IMR-90 (cell line): ENCODE results near the gene KCNT1. TPM values are rescaled to one million over a fixed set of nuclear protein-coding genes. Genes with fewer than 3 reads are reported as not detected.

Source experiments
- ATAC-seq: fragments of 200-7000 bp; cut with Tn5 transposase; 2 replicates; pipeline ENCODE4 v1.9.1; 2020; ENCODE audit warnings: low read depth, mild to moderate bottlenecking, moderate library complexity
- BruUV-seq: library from RNA; stranded (reverse); fragments of 400-500 nt; replicated peaks from 2 replicates; lab custom pipeline; 2021; lab: Mats Ljungman, UMichigan
- CTCF ChIA-PET: fragments of 300-600 bp; formaldehyde crosslinking; extraction: SDS; loops from one replicate; lab custom pipeline; 2021; ENCODE audit warnings: antibody characterized with exemption; lab: Yijun Ruan, JAX
- POLR2A ChIA-PET: fragments of 300-600 bp; sonication (Branson Sonifier 250); formaldehyde crosslinking; loops from one replicate; lab custom pipeline; 2022; ENCODE audit warnings: antibody characterized with exemption; ENCODE audit not compliant: unreplicated experiment; lab: Charles Lee
- DNase-seq: peaks from one replicate; pipeline ENCODE4 v3.0.0; 2013
- H2AFZ ChIP-seq: replicated peaks from 2 replicates; pipeline ENCODE3; 2013; ENCODE audit warnings: low read length, mild to moderate bottlenecking; ENCODE audit not compliant: poor library complexity
- H2AK5ac ChIP-seq: 2 replicates; pipeline ENCODE4 v1.6.1; 2013; ENCODE audit warnings: low read depth, low read length, inconsistent platforms
- H2AK9ac ChIP-seq: replicated peaks from 2 replicates; pipeline ENCODE3; 2013; ENCODE audit warnings: mild to moderate bottlenecking, low read depth, low read length, moderate library complexity; ENCODE audit not compliant: poor library complexity
- H2BK120ac ChIP-seq: 2 replicates; pipeline ENCODE4 v1.6.1; 2013; ENCODE audit warnings: low read depth, low read length, inconsistent platforms
- H2BK15ac ChIP-seq: 3 replicates; pipeline ENCODE4 v1.6.1; 2013; ENCODE audit warnings: low read depth, low read length, inconsistent platforms
- H2BK20ac ChIP-seq: 2 replicates; pipeline ENCODE4 v1.6.1; 2013; ENCODE audit warnings: low read depth, mild to moderate bottlenecking, inconsistent platforms, low read length, moderate library complexity
- H2BK5ac ChIP-seq: 2 replicates; pipeline ENCODE4 v1.6.1; 2013; ENCODE audit warnings: mild to moderate bottlenecking, low read depth, low read length, inconsistent platforms; ENCODE audit not compliant: poor library complexity, severe bottlenecking
- H3K14ac ChIP-seq: replicated peaks from 2 replicates; pipeline ENCODE4 v1.6.1; 2013; ENCODE audit warnings: low read depth, low read length, inconsistent platforms
- H3K18ac ChIP-seq: 2 replicates; pipeline ENCODE4 v1.6.1; 2013; ENCODE audit warnings: low read depth, low read length, control low read depth
- H3K23ac ChIP-seq: 2 replicates; pipeline ENCODE4 v1.6.1; 2013; ENCODE audit warnings: low read depth, low read length, inconsistent platforms
- H3K27ac ChIP-seq: 2 replicates; pipeline ENCODE4 v1.5.1; 2013; ENCODE audit warnings: mild to moderate bottlenecking, control low read depth, low read length; ENCODE audit not compliant: insufficient read depth
- H3K27me3 ChIP-seq: 2 replicates; pipeline ENCODE4 v1.6.1; 2013; ENCODE audit warnings: low read length; ENCODE audit not compliant: control insufficient read depth, insufficient read depth
- H3K36me3 ChIP-seq: 2 replicates; pipeline ENCODE4 v1.6.1; 2013; ENCODE audit warnings: low read length, mixed read lengths; ENCODE audit not compliant: control insufficient read depth, insufficient read depth
- H3K4ac ChIP-seq: 2 replicates; pipeline ENCODE4 v1.6.1; 2013; ENCODE audit warnings: low read depth, low read length, inconsistent platforms
- H3K4me1 ChIP-seq: 2 replicates; pipeline ENCODE4 v1.6.1; 2013; ENCODE audit warnings: low read length, mixed read lengths; ENCODE audit not compliant: control insufficient read depth, insufficient read depth
- H3K4me2 ChIP-seq: 2 replicates; pipeline ENCODE4 v1.6.1; 2013; ENCODE audit warnings: low read depth, mild to moderate bottlenecking, control low read depth, low read length, moderate library complexity
- H3K4me3 ChIP-seq: 2 replicates; pipeline ENCODE4 v1.5.1; 2013; ENCODE audit warnings: low read depth, mild to moderate bottlenecking, control low read depth, low read length, moderate library complexity; ENCODE audit not compliant: insufficient read depth
- H3K56ac ChIP-seq: 2 replicates; pipeline ENCODE4 v1.6.1; 2013; ENCODE audit warnings: low read length, inconsistent platforms; ENCODE audit not compliant: insufficient read depth; ENCODE audit errors: extremely low read depth
- H3K79me1 ChIP-seq, 2 experiments: 2 replicates each; pipeline ENCODE4 v1.6.1; 2013; ENCODE audit warnings: low read length in 2 of 2, inconsistent platforms in 1 of 2, low read depth in 1 of 2
- H3K9ac ChIP-seq: 2 replicates; pipeline ENCODE4 v1.6.1; 2013; ENCODE audit warnings: low read depth, low read length, control low read depth
- H3K9me1 ChIP-seq: 2 replicates; pipeline ENCODE4 v1.6.1; 2013; ENCODE audit warnings: low read length, inconsistent platforms; ENCODE audit not compliant: insufficient read depth
- H3K9me3 ChIP-seq: 2 replicates; pipeline ENCODE4 v1.6.1; 2013; ENCODE audit warnings: low read length; ENCODE audit not compliant: control insufficient read depth, insufficient read depth
- H4K20me1 ChIP-seq: 2 replicates; pipeline ENCODE4 v1.6.1; 2013; ENCODE audit warnings: low read length, inconsistent platforms; ENCODE audit not compliant: insufficient read depth
- H4K5ac ChIP-seq: 2 replicates; pipeline ENCODE4 v1.6.1; 2013; ENCODE audit warnings: mild to moderate bottlenecking, low read depth, low read length, control low read depth
- H4K8ac ChIP-seq, 2 experiments: 2 replicates each; pipeline ENCODE4 v1.6.1; 2013; ENCODE audit warnings: low read depth in 2 of 2, low read length in 2 of 2, control low read depth in 1 of 2, inconsistent platforms in 1 of 2
- H4K91ac ChIP-seq: 2 replicates; pipeline ENCODE4 v1.6.1; 2013; ENCODE audit warnings: low read depth, low read length, inconsistent platforms; ENCODE audit not compliant: insufficient read depth
- CHD1 ChIP-seq: IDR thresholded peaks from 2 replicates; pipeline ENCODE4 v1.6.1; 2012; ENCODE audit warnings: low read depth, low read length, improper control_type of control experiment
- MXI1 ChIP-seq: IDR thresholded peaks from 2 replicates; pipeline ENCODE4 v1.6.1; 2012; ENCODE audit warnings: low read depth, mild to moderate bottlenecking, low read length, moderate library complexity, borderline replicate concordance
- RFX5 ChIP-seq: IDR thresholded peaks from 2 replicates; pipeline ENCODE4 v1.8.0; 2012; ENCODE audit warnings: low read depth, mild to moderate bottlenecking, low read length, moderate library complexity
- WGBS, 2 experiments: methylation state at CpG; one replicate each; pipeline versions ENCODE4 v1.1.5 to v1.1.7; 2013; ENCODE audit warnings: missing lambda C conversion rate in 2 of 2; ENCODE audit not compliant: insufficient read length in 1 of 2; ENCODE audit errors: extremely low coverage in 2 of 2; 5-methylcytosine and 5-hydroxymethylcytosine counted together
- dilution Hi-C: fragments of 300-500 bp; cut with HindIII; formaldehyde crosslinking; loops from one replicate; pipeline ENCODE4 v1.14.3; 2018; ENCODE audit warnings: low sequenced_read_pairs; ENCODE audit not compliant: unreplicated experiment
- in situ Hi-C: fragments of 300-500 bp; cut with MboI; formaldehyde crosslinking; loops from 3 replicates; pipeline ENCODE4 v1.14.3; 2019; ENCODE audit warnings: low sequenced_read_pairs, inconsistent platforms, mixed read lengths
- intact Hi-C: fragments of 100-400 bp; cut with micrococcal nuclease; formaldehyde crosslinking; loops from 2 replicates; pipeline ENCODE4 v1.10.0; 2022
- polyA plus RNA-seq, 3 experiments: library from polyadenylated mRNA; depleted of rRNA; stranded (reverse); fragments of >200 nt; gene quantifications; 2 replicates each; pipeline ENCODE4 v1.2.3, GENCODE V29; 2012; ENCODE audit warnings: low replicate concordance in 1 of 3
- total RNA-seq: library from RNA; depleted of rRNA; stranded (reverse); fragments of >200 nt; gene quantifications from 2 replicates; pipeline ENCODE4 v1.2.3, GENCODE V29; 2012

KCNT1 gene
- total and polyA plus RNA-seq, 2 of the 4 experiments (the other 2 are of a cell fraction), result not detected

DNA sequence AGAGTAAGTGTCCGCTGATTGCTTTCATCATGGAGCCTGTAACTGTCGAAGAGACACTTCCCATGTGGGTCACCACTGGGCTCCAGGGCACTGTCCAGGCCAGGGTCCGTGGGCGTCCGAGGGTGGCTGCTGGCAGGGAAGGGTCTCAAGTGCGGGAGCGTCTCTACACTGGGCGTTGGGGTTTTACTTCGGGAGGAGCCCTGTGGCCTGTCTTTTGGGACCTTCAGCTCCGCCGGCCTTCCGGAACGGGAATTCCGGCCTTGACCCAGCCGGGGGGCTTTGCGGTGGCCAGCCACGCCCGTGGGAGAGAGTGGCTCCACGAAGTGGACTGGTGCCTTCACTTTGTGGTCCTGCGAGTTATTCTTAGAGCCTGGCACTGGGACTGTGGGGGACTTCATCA is 119.1 kb downstream of the KCNT1 start:
- no peaks in the 10 kb centered on the region for H3K9me3 ChIP-seq
- H3K27ac ChIP-seq, result no peak overlapping the region
- H3K79me1 ChIP-seq, result peaks cover 14% of the 10 kb centered on the region in 2 experiments
- H2AK9ac ChIP-seq, result no peak overlapping the region
- TF ChIP-seq RFX5 (no peak), CHD1 (no peak), MXI1 (no peak)
- no peak overlapping the region for H3K4me2 ChIP-seq
- no peak overlapping the region for H3K18ac ChIP-seq
- H2BK20ac ChIP-seq, result no peak overlapping the region
- H3K27me3 ChIP-seq, result no peaks in the 10 kb centered on the region
- ATAC-seq, result no peak
- no peak overlapping the region for H3K9ac ChIP-seq
- no peaks in the 10 kb centered on the region for H3K9me1 ChIP-seq
- ChIA-PET POLR2A (no interaction called here), CTCF (no interaction called here)
- H4K91ac ChIP-seq, result no peak overlapping the region
- H2BK120ac ChIP-seq, result no peak overlapping the region
- H2BK5ac ChIP-seq, result no peak overlapping the region
- in situ Hi-C loops, result no loop called here
- no peak overlapping the region for H2AK5ac ChIP-seq
- no peak overlapping the region for H3K4ac ChIP-seq
- no peak overlapping the region for H2AFZ ChIP-seq
- no peak overlapping the region for H3K14ac ChIP-seq
- 98% methylated on average over 17 of the region's 20 CpGs; no CpG with 5 or more reads in 1 of the 2 experiments for WGBS, 2 experiments
- H3K36me3 ChIP-seq, result peaks cover 66% of the 10 kb centered on the region
- H3K56ac ChIP-seq, result no peak overlapping the region
- no peak overlapping the region for H3K4me3 ChIP-seq
- no peaks in the 10 kb centered on the region for H3K4me1 ChIP-seq
- no TSS peak for BruUV-seq
- H4K8ac ChIP-seq, result no peak overlapping the region
- dilution Hi-C loops, result no loop called here
- intact Hi-C loops, result no loop called here
- DNase-seq, result no peak
- H4K20me1 ChIP-seq, result peaks cover 6% of the 10 kb centered on the region
- H4K5ac ChIP-seq, result no peak overlapping the region
- H2BK15ac ChIP-seq, result no peak overlapping the region
- no peak overlapping the region for H3K23ac ChIP-seq
